Body of pancreas (tissue), 4 donors: ENCODE results near the gene P4HA3.

ENCODE experiments used
- POLR2A ChIP-seq, 3 donors: fragments of 450-650 bp; IDR thresholded peaks; one replicate each; pipeline ENCODE4 v1.6.1; 2016; ENCODE audit warnings: antibody characterized with exemption in 3 of 3, mild to moderate bottlenecking in 2 of 3
- TF ChIP-seq, protein P1 (sequence below), 7 experiments: fragments of 450-650 bp in 4 of 7; fragments of 200-600 bp in 3 of 7; sonication (generic) in 3 of 7; IDR thresholded peaks; one replicate each; pipeline ENCODE4 v1.5.1; 2016 to 2019; ENCODE audit warnings: antibody characterized with exemption in 7 of 7

DNA sequence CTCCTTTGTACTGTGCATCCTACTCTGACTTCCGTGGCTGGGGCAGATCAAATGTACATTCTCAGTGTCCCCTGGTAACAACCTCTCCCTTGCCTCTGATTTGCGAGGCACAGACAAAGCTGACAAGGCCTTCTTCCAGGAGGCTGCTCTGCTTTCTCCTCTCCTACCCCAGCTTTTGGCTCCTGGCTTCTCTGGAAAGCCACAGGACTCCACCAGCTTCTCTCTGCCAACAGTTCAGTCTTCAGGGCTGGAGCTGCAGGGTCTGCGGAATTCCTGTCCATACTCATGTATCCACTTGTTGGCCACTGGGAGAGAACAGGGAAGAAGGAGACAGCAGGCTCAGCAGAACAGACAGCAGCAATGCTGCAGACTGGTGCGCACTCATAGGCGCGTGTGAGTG lies 44.4 kb downstream of the P4HA3 start:
- TF ChIP-seq, protein P1, sequence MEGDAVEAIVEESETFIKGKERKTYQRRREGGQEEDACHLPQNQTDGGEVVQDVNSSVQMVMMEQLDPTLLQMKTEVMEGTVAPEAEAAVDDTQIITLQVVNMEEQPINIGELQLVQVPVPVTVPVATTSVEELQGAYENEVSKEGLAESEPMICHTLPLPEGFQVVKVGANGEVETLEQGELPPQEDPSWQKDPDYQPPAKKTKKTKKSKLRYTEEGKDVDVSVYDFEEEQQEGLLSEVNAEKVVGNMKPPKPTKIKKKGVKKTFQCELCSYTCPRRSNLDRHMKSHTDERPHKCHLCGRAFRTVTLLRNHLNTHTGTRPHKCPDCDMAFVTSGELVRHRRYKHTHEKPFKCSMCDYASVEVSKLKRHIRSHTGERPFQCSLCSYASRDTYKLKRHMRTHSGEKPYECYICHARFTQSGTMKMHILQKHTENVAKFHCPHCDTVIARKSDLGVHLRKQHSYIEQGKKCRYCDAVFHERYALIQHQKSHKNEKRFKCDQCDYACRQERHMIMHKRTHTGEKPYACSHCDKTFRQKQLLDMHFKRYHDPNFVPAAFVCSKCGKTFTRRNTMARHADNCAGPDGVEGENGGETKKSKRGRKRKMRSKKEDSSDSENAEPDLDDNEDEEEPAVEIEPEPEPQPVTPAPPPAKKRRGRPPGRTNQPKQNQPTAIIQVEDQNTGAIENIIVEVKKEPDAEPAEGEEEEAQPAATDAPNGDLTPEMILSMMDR (IDR thresholded peaks at IDR 0.05) = no peak
- TF ChIP-seq POLR2A (IDR thresholded peaks at IDR 0.05) = no peak
